Panc1 (cell line): ENCODE results near the gene EBF4. TPM values are rescaled to one million over a fixed set of nuclear protein-coding genes. Genes with fewer than 3 reads are reported as not detected.

Experiments
- ATAC-seq: fragments of 200-7000 bp; cut with Tn5 transposase; 2 replicates; pipeline ENCODE4 v1.9.1; 2020; ENCODE audit warnings: mild to moderate bottlenecking, moderate library complexity
- BruUV-seq: library from RNA; stranded (reverse); fragments of 400-500 nt; replicated peaks from 2 replicates; lab custom pipeline; 2021; lab: Mats Ljungman, UMichigan
- CTCF ChIA-PET: fragments of 300-600 bp; sonication (Branson Sonifier 250); formaldehyde crosslinking; loops from one replicate; lab custom pipeline; 2022; ENCODE audit warnings: antibody characterized with exemption; lab: Charles Lee
- POLR2A ChIA-PET: fragments of 300-600 bp; sonication (Branson Sonifier 250); formaldehyde crosslinking; loops from one replicate; lab custom pipeline; 2022; ENCODE audit warnings: antibody characterized with exemption; lab: Charles Lee
- DNase-seq: peaks from one replicate; pipeline ENCODE4 v3.0.0-alpha.2; 2010; ENCODE audit warnings: low read depth, low spot score
- H3K27ac ChIP-seq: 2 replicates; pipeline ENCODE4 v1.5.1; 2011; ENCODE audit warnings: mild to moderate bottlenecking, low read length, inconsistent platforms
- H3K27me3 ChIP-seq: fragments of 200-500 bp; sonication (Bioruptor generic); 2 replicates; pipeline ENCODE4 v1.6.0; 2014; ENCODE audit warnings: low read length, inconsistent platforms; ENCODE audit not compliant: control insufficient read depth, insufficient read depth
- H3K36me3 ChIP-seq: fragments of 200-500 bp; sonication (Bioruptor generic); 2 replicates; pipeline ENCODE4 v1.5.1; 2014; ENCODE audit warnings: inconsistent platforms, mild to moderate bottlenecking, low read length, moderate library complexity; ENCODE audit not compliant: control insufficient read depth, insufficient read depth
- H3K4me1 ChIP-seq: 2 replicates; pipeline ENCODE4 v1.5.1; 2011; ENCODE audit warnings: inconsistent platforms, mild to moderate bottlenecking, low read length, moderate library complexity; ENCODE audit not compliant: control insufficient read depth, insufficient read depth
- H3K4me3 ChIP-seq, 2 experiments: 2 replicates each; pipeline ENCODE4 v1.5.1; 2011 to 2012; ENCODE audit warnings: low read depth in 2 of 2, low read length in 2 of 2, mild to moderate bottlenecking in 2 of 2, inconsistent platforms in 1 of 2, moderate library complexity in 1 of 2
- H3K9me3 ChIP-seq: fragments of 200-500 bp; sonication (Bioruptor generic); 2 replicates; pipeline ENCODE4 v1.5.1; 2014; ENCODE audit warnings: low read depth, mild to moderate bottlenecking, inconsistent platforms, low read length, moderate library complexity; ENCODE audit not compliant: control insufficient read depth, insufficient read depth
- CTCF ChIP-seq: fragments of 450-650 bp; IDR thresholded peaks from 2 replicates; pipeline ENCODE4 v1.5.1; 2017; ENCODE audit warnings: mild to moderate bottlenecking
- POLR2AphosphoS5 ChIP-seq: IDR thresholded peaks from 2 replicates; pipeline ENCODE4 v1.6.1; 2012; ENCODE audit warnings: mild to moderate bottlenecking, low read depth, low read length, moderate library complexity
- REST ChIP-seq, 2 experiments: IDR thresholded peaks; 2 replicates each; pipeline ENCODE4 v1.6.1; 2011 to 2012; ENCODE audit warnings: low read depth in 2 of 2, control low read depth in 1 of 2, low read length in 1 of 2, mild to moderate bottlenecking in 1 of 2, moderate library complexity in 1 of 2; ENCODE audit not compliant: insufficient read depth in 1 of 2
- SIN3A ChIP-seq: IDR thresholded peaks from 2 replicates; pipeline ENCODE4 v1.6.1; 2012; ENCODE audit warnings: low read depth, mild to moderate bottlenecking, low read length, moderate library complexity, borderline replicate concordance; ENCODE audit not compliant: insufficient read depth
- TCF7L2 ChIP-seq: IDR thresholded peaks from 2 replicates; pipeline ENCODE4 v1.6.1; 2011; ENCODE audit warnings: mild to moderate bottlenecking, low read depth, low read length, inconsistent platforms
- in situ Hi-C: cut with HindIII; loops from 2 replicates; pipeline ENCODE4 v1.10.0; 2016; ENCODE audit warnings: low sequenced_read_pairs, low pct_unique_long_range_greater_than_20kb
- intact Hi-C: fragments of 100-400 bp; cut with micrococcal nuclease; formaldehyde crosslinking; loops from one replicate; pipeline ENCODE4 v1.10.0; 2022; ENCODE audit not compliant: unreplicated experiment
- total RNA-seq: library from RNA; stranded (reverse); gene quantifications from one replicate; pipeline ENCODE4 v1.2.1, GENCODE V29; 2021; ENCODE audit not compliant: unreplicated experiment

Gene EBF4
- total RNA-seq, 1 experiment from 2014 or later, result 6.8 TPM

- Histone ChIP-seq H3K36me3 (no peaks in the 10 kb centered on the region), H3K27me3 (peaks cover 20% of the 10 kb centered on the region), H3K9me3 (no peaks in the 10 kb centered on the region), H3K27ac (no peak overlapping the region), H3K4me1 (no peaks in the 10 kb centered on the region; the same call in 1 of the 2 replicates), H3K4me3 (no peak overlapping the region)
- ChIA-PET CTCF (no interaction called here), POLR2A (no interaction called here)
- no peak for TF ChIP-seq REST (IDR thresholded peaks at IDR 0.05; ENCODE audit: insufficient read depth in 1 of 2, low read depth in 2 of 2, low read length in 1 of 2)
- TF ChIP-seq TCF7L2, result no peak
- no peak for TF ChIP-seq SIN3A
- no peak for TF ChIP-seq CTCF
- no peak for TF ChIP-seq POLR2AphosphoS5
- DNase-seq (no peak), ATAC-seq (no peak)
- in situ Hi-C loops (no loop called here), intact Hi-C loops (no loop called here)
- no TSS peak for BruUV-seq
Observed at GRCh38 chr20:2793471-2793870, 100.9 kb downstream of the EBF4 start.

GRCh38 chr20:2794202-2794748 is 101.7 kb downstream of the EBF4 start:
- H3K4me1 ChIP-seq, result no peaks in the 10 kb centered on the region; the same call in 1 of the 2 replicates
- no peak for DNase-seq
- in situ Hi-C loops, result no loop called here
- no TSS peak for BruUV-seq
- intact Hi-C loops, result no loop called here
- H3K36me3 ChIP-seq, result no peaks in the 10 kb centered on the region
- no peak for TF ChIP-seq POLR2AphosphoS5
- H3K4me3 ChIP-seq, result no peak overlapping the region
- H3K27ac ChIP-seq, result no peak overlapping the region
- ATAC-seq, result no peak
- H3K9me3 ChIP-seq, result no peaks in the 10 kb centered on the region
- H3K27me3 ChIP-seq, result peaks cover 20% of the 10 kb centered on the region
- CTCF ChIA-PET, result no interaction called here
- POLR2A ChIA-PET, result no interaction called here

GRCh38 chr20:2794866-2795447 is 102.4 kb downstream of the EBF4 start:
- Histone ChIP-seq H3K9me3 (no peaks in the 10 kb centered on the region), H3K4me1 (no peaks in the 10 kb centered on the region; the same call in 1 of the 2 replicates), H3K36me3 (no peaks in the 10 kb centered on the region), H3K27ac (no peak overlapping the region), H3K27me3 (peaks cover 20% of the 10 kb centered on the region), H3K4me3 (no peak overlapping the region)
- intact Hi-C loops, result no loop called here
- CTCF ChIA-PET, result no interaction called here
- no TSS peak for BruUV-seq
- ATAC-seq (no peak), DNase-seq (no peak)
- in situ Hi-C loops, result no loop called here
- POLR2A ChIA-PET, result no interaction called here
- no peak for TF ChIP-seq CTCF
- TF ChIP-seq POLR2AphosphoS5, result no peak
- no peak for TF ChIP-seq REST (IDR thresholded peaks at IDR 0.05; ENCODE audit: insufficient read depth in 1 of 2, low read depth in 2 of 2, low read length in 1 of 2)
- no peak for TF ChIP-seq TCF7L2
- no peak for TF ChIP-seq SIN3A
